ENCODE data around the gene ST6GAL1.

- TF ChIP-seq CTCF (IDR thresholded peaks at IDR 0.05) (no peak), POLR2A (IDR thresholded peaks at IDR 0.05) (no peak)
Measured at GRCh38 chr3:186997473-186997939, 67.2 kb downstream of the ST6GAL1 start.

Data from heart left ventricle (tissue), 13 donors.